DLD1 (cell line): Measurements from ENCODE around the gene C20orf173.
"Not testable (repeated sequence)": the region's sequence is repeated elsewhere in the genome, so short reads cannot be mapped to it uniquely, and the experiment has no call there.

ENCODE experiments used
- in situ Hi-C: cut with HindIII; loops from 2 replicates; pipeline ENCODE4 v1.10.0; 2017; ENCODE audit warnings: low sequenced_read_pairs

The C20orf173 gene

GRCh38 chr20:35547329-35547728, 17.9 kb upstream of the C20orf173 start:
- in situ Hi-C loops, result no loop called here

- in situ Hi-C loops, result no loop called here
Observed at GRCh38 chr20:35546127-35546526, 16.7 kb upstream of the C20orf173 start.

- in situ Hi-C loops, result not testable (repeated sequence)
Observed at GRCh38 chr20:35544941-35545340, 15.5 kb upstream of the C20orf173 start.

GRCh38 chr20:35544436-35544835, 15.0 kb upstream of the C20orf173 start:
- in situ Hi-C loops, result no loop called here

- in situ Hi-C loops, result no loop called here
Observed at GRCh38 chr20:35542990-35543389, 13.5 kb upstream of the C20orf173 start.

GRCh38 chr20:35541783-35542662, 12.6 kb upstream of the C20orf173 start, which contains the start of gene ERGIC3:
Gene ERGIC3 (plus strand): TSS chr20:35542078. CDS start chr20:35542098, 20 bp downstream.
- in situ Hi-C loops, result no loop called here

GRCh38 chr20:35541118-35541782, 11.8 kb upstream of the C20orf173 start:
- in situ Hi-C loops, result no loop called here

- in situ Hi-C loops, result no loop called here
Observed at GRCh38 chr20:35539756-35540212, 10.3 kb upstream of the C20orf173 start.

- in situ Hi-C loops, result no loop called here
Observed at GRCh38 chr20:35527122-35527769, 2.2 kb downstream of the C20orf173 start.

- in situ Hi-C loops, result no loop called here
Observed at GRCh38 chr20:35525639-35526038, 3.8 kb downstream of the C20orf173 start.

- in situ Hi-C loops, result no loop called here
Observed at GRCh38 chr20:35523298-35523888, 6.1 kb downstream of the C20orf173 start.

- in situ Hi-C loops, result no loop called here
Observed at GRCh38 chr20:35518955-35519354, 10.5 kb downstream of the C20orf173 start.

- in situ Hi-C loops, result not testable (repeated sequence)
Observed at GRCh38 chr20:35517767-35518166, 11.7 kb downstream of the C20orf173 start.

- in situ Hi-C loops, result no loop called here
Observed at GRCh38 chr20:35517125-35517524, 12.3 kb downstream of the C20orf173 start.

GRCh38 chr20:35515949-35516645, 13.4 kb downstream of the C20orf173 start:
- in situ Hi-C loops, result no loop called here

GRCh38 chr20:35515341-35515740, 14.1 kb downstream of the C20orf173 start:
- in situ Hi-C loops, result no loop called here

GRCh38 chr20:35514371-35514932, 15.0 kb downstream of the C20orf173 start:
- in situ Hi-C loops, result no loop called here

GRCh38 chr20:35511814-35512420, 17.5 kb downstream of the C20orf173 start:
- in situ Hi-C loops, result no loop called here

- in situ Hi-C loops, result no loop called here
Observed at GRCh38 chr20:35510951-35511735, 18.3 kb downstream of the C20orf173 start.
